GM19035 (cell line): ENCODE data around the gene PCDHGA1.

ENCODE experiments used
- ATAC-seq: cut with Tn5 transposase; IDR thresholded peaks from one replicate; pipeline ENCODE4 v1.9.1; 2021; ENCODE audit not compliant: unreplicated experiment

Gene PCDHGA1

DNA sequence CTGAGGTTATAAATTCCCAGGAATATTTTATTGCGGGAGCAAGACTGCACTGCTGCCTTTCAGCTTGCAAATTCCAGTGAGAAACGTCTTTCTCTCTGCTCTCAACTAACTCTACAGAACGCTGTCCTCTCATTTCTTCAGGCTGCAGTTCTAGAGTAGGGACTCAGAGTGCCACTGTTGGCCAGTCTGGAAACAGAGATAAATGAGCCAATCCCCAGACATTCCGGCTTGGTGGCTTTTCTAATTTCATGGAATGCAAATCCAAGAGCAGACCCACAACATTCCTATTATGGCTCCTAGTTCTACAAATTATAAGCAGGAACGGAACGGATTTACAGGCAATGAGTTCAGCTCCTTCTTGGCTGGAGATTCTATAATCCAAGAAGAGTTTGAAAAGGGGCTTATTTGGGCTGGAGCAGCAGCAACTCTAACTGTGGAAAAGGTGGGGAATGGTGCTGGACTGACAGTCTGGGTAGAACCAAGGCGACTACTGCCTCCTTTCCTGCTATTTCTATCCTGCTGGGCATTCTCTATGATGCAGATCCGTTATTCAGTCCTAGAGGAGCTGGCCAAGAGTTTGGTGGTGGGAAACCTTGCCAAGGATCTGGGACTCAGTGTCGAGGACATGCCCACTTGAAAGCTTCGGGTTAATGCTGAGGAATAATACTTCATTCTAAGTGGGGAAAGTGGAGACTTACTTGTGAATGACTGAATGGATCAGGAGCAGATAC, 109.3 kb downstream of the PCDHGA1 start:
- ATAC-seq = no peak

DNA sequence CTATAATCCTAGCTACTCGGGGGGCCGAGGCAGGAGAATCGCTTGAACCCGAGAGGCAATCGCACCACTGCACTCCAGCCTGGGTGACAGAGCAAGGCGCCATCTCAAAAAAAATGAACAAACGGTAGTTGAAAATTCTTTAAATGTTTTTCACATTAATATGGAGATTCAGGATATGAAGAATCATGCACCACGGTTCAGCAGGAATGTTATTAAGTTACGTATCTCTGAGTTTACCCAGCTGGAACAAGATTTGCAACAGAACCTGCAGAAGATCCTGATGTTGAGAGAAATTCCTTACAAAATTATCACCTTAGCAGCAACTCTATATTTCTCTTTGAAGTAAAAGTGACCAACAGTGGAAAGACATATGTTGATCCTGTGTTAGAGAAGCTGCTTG, 110.0 kb downstream of the PCDHGA1 start:
- ATAC-seq = no peak

DNA sequence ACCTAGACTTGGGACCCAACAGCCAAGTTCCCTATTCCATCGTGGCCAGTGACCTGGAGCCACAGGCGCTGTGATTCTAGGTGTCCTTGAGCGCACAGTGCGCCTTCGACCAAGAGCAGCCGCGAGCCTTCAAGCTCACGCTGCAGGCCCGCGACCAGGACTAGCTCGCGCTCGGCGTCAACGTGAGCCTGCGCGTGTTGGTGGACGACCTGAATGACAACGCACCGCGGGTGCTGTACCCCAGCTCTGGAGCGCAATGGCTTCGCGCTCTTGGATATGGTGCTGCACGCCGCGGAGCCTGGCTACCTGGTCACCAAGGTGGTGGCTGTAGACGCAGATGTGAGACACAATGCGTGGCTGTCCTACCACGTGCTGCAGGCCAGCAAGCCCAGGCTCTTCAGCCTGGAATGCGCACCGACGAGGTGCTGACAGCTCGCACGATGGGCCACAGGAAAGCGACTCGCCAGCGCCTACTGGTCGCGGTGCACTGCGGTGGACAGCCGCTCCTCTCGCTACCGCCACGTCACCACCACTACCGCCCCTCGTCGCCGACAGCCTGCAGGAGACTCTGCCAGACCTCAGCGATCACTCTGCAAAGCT, 111.4 kb downstream of the PCDHGA1 start:
- ATAC-seq = no peak

DNA sequence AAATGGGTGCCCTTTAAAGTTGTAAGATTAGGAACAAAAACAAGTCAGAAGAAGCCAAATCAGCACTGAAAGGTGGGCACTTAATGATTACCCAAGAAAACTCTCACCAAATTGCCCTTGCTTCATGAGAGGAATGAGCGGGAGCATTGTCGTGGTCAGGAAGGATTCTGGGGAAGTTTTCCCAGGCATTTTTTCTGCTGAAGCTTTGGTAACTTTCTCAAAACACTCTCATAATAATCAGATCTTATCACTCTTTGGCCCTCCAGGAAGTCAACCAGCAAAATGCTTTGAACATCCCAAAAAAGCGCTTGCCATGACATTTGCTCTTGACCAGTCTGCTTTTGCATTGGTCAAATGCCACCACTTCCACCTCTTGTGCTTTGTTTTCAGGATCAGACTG, 135.0 kb downstream of the PCDHGA1 start:
- no peak for ATAC-seq

DNA sequence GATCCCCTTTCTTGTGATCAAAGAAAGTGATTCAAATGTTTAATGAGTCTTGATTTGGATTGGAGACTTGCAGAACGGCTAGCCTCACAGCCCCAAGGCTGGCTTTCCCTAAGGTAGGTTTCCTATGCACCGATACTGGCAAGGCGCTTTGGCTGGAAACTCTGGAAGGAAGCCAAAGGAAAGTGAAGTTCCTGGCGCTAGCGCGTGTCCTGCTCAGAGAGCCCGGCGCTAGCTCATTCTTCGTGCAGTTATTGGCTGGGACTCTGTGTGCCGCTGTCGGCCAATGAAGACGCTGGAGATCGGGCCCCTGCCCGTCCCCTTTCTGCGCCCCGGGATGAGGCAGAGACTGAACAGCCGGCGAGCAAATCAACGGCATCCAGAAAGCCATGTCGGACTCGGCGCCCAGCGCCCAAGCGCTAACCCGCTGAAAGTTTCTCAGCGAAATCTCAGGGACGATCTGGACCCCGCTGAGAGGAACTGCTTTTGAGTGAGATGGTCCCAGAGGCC, 145.4 kb downstream of the PCDHGA1 start, which contains the start of gene PCDHGC3:
TSS of gene PCDHGC3 (plus strand) at position 342 of the 507 bp plus-strand sequence. CDS start at position 493, 151 bp downstream.
- peak; percentile 97 for ATAC-seq

DNA sequence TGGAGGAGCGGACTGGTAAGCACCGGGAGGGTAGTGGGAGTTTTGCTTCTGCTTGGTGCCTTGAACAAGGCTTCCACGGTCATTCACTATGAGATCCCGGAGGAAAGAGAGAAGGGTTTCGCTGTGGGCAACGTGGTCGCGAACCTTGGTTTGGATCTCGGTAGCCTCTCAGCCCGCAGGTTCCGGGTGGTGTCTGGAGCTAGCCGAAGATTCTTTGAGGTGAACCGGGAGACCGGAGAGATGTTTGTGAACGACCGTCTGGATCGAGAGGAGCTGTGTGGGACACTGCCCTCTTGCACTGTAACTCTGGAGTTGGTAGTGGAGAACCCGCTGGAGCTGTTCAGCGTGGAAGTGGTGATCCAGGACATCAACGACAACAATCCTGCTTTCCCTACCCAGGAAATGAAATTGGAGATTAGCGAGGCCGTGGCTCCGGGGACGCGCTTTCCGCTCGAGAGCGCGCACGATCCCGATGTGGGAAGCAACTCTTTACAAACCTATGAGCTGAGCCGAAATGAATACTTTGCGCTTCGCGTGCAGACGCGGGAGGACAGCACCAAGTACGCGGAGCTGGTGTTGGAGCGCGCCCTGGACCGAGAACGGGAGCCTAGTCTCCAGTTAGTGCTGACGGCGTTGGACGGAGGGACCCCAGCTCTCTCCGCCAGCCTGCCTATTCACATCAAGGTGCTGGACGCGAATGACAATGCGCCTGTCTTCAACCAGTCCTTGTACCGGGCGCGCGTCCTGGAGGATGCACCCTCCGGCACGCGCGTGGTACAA, 146.0 kb downstream of the PCDHGA1 start:
- peak; percentile 30 for ATAC-seq

DNA sequence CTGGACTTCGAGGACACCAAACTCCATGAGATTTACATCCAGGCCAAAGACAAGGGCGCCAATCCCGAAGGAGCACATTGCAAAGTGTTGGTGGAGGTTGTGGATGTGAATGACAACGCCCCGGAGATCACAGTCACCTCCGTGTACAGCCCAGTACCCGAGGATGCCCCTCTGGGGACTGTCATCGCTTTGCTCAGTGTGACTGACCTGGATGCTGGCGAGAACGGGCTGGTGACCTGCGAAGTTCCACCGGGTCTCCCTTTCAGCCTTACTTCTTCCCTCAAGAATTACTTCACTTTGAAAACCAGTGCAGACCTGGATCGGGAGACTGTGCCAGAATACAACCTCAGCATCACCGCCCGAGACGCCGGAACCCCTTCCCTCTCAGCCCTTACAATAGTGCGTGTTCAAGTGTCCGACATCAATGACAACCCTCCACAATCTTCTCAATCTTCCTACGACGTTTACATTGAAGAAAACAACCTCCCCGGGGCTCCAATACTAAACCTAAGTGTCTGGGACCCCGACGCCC, 146.8 kb downstream of the PCDHGA1 start:
- no peak for ATAC-seq

DNA sequence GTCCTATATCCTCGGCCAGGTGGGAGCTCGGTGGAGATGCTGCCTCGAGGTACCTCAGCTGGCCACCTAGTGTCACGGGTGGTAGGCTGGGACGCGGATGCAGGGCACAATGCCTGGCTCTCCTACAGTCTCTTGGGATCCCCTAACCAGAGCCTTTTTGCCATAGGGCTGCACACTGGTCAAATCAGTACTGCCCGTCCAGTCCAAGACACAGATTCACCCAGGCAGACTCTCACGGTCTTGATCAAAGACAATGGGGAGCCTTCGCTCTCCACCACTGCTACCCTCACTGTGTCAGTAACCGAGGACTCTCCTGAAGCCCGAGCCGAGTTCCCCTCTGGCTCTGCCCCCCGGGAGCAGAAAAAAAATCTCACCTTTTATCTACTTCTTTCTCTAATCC, 147.5 kb downstream of the PCDHGA1 start:
- ATAC-seq = no peak

DNA sequence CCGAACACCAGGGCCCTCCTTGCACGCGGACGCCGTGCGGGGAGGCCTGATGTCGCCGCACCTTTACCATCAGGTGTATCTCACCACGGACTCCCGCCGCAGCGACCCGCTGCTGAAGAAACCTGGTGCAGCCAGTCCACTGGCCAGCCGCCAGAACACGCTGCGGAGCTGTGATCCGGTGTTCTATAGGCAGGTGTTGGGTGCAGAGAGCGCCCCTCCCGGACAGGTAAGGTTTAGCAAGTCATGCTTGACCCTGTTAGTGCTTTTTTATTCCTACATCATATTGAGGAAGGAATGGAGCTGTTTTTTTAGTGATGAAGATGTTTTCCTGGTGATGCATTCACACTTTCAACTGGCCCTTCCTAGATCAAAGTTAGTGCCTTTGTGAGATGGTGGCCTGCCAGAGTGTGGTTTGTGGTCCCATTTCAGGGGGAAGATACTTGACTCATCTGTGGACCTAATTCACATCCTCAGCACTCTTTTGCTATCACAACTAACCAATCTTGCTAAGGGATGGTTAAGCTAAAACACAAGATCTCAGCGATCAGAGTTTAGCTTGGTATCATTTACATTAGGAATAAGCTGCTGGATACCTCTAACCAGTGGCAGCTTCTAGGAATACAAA, 148.1 kb downstream of the PCDHGA1 start:
- no peak for ATAC-seq

DNA sequence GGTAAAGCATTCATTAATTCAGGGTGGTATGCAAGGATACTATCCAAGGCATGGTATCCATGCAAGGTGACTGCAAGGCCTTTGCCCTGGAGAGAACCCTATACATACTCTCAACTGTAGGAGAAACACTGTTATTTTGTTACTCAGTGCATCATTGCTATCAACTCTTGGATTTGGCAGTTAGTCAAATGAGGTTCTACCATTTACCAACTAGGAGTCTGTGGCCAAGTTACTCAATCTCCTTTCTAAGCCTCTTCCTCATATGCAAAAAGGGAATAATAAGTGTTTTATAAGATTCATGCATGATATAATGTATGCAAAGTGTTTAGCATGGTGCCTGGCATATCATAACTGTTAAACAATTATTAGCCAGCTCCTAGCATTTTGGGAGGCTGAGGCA, 149.5 kb downstream of the PCDHGA1 start:
- no peak for ATAC-seq

DNA sequence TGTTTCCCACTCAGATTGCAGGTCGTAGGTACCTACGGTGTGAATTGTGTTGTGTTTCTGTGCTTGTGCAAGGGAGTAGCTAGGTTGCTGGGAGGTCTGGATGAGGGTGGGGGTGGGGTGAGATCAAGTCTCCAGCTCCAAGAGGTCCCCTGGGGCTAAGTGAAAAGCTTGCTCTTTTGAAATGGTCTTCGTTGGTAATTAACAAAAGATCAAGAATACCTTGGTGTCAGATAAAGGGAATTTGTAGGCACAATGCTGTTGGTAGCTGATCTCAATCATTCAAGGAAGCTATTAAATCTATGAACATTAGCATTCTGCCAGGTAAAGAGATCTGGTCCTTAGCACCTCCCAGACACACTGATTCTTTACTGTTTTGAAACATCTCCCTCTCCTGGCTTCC, 153.6 kb downstream of the PCDHGA1 start:
- no peak for ATAC-seq

DNA sequence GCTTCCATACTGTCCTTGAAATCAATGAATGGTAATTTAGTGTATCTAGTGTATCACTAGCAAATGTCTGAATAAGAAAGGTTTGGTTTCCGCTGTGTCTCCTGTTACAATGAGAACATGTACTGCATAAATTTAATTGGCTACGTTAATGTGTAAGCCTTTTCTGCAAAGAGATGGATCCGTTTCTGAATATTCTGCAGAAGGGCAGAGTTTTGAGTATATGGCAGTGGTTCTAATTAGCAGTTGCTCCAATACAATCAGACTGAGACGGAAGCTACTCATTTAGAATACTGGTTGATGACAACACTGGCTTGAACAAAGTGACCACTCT, 154.0 kb downstream of the PCDHGA1 start:
- ATAC-seq = no peak

DNA sequence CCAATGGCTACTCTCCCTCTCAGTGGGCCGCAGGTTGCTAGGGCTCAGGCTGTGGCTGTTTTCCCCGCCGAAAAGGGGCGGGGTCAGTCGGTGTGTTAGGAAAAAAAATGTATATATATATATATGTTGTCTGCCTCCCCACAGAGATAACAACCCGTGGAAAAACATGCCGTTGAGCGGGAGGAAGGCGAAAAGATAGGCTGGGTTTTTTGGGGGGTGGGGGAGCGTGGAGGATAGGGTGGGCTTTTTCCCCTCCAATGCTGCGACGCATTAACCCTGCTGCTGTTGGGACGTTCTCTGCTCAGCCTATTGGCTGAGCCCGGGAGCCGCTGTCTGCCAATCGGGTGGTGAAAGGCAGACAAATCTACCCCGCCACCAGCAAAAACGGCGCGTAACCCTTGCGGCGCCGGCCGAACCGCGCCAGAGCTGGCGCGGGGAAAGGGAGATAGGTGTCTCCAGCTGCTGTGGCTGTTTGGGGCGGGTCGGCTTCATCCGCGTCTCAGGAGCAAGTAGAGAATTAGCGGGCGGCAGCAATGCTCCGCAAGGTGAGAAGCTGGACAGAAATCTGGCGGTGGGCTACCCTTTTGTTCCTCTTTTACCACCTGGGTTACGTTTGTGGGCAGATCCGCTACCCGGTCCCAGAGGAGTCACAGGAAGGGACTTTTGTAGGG, 154.5 kb downstream of the PCDHGA1 start, which contains the start of gene PCDHGC4:
TSS of gene PCDHGC4 (plus strand) at position 390 of the 671 bp plus-strand sequence. CDS start at position 534, 144 bp downstream.
- ATAC-seq = no peak

DNA sequence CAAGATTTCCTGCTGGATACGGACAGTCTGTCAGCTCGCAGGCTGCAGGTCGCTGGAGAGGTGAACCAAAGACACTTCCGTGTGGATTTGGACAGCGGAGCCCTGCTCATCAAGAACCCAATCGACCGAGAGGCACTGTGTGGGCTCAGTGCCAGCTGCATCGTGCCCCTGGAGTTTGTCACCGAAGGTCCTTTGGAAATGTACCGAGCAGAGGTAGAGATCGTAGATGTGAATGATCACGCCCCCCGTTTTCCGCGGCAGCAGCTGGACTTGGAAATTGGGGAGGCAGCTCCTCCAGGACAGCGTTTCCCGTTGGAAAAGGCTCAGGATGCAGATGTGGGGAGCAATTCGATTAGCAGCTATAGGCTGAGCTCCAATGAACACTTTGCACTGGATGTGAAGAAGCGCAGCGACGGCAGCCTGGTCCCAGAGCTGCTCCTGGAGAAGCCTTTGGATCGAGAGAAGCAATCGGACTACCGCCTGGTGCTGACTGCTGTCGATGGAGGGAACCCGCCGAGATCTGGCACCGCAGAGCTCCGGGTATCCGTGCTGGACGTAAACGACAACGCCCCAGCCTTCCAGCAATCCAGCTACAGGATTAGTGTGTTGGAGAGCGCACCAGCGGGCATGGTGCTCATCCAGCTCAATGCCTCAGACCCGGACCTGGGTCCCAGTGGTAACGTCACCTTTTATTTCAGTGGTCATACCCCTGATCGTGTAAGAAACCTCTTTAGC, 155.2 kb downstream of the PCDHGA1 start:
- ATAC-seq = no peak

DNA sequence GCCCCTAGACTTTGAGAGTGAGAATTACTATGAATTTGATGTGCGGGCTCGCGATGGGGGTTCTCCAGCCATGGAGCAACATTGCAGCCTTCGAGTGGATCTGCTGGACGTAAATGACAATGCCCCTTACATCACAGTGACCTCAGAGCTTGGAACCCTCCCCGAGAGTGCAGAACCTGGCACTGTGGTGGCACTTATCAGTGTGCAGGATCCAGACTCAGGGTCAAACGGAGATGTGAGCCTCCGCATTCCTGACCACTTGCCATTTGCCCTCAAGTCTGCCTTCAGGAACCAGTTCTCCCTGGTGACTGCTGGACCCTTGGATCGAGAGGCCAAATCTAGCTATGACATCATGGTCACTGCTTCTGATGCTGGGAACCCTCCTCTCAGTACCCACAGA, 155.8 kb downstream of the PCDHGA1 start:
- ATAC-seq = no peak

DNA sequence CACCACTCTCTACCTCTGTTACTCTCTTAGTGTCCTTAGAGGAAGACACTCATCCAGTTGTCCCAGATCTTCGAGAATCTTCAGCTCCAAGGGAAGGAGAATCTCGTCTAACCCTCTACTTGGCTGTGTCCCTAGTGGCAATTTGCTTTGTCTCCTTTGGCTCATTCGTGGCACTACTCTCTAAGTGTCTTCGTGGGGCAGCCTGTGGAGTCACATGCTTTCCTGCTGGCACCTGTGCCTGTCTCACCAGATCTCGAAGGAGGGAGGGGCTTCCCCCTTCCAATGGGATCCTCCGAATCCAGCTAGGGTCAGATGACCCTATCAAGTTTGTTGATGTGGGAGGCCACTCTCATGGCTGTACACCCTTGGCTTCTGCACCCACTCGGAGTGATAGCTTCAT, 156.8 kb downstream of the PCDHGA1 start:
- no peak for ATAC-seq

DNA sequence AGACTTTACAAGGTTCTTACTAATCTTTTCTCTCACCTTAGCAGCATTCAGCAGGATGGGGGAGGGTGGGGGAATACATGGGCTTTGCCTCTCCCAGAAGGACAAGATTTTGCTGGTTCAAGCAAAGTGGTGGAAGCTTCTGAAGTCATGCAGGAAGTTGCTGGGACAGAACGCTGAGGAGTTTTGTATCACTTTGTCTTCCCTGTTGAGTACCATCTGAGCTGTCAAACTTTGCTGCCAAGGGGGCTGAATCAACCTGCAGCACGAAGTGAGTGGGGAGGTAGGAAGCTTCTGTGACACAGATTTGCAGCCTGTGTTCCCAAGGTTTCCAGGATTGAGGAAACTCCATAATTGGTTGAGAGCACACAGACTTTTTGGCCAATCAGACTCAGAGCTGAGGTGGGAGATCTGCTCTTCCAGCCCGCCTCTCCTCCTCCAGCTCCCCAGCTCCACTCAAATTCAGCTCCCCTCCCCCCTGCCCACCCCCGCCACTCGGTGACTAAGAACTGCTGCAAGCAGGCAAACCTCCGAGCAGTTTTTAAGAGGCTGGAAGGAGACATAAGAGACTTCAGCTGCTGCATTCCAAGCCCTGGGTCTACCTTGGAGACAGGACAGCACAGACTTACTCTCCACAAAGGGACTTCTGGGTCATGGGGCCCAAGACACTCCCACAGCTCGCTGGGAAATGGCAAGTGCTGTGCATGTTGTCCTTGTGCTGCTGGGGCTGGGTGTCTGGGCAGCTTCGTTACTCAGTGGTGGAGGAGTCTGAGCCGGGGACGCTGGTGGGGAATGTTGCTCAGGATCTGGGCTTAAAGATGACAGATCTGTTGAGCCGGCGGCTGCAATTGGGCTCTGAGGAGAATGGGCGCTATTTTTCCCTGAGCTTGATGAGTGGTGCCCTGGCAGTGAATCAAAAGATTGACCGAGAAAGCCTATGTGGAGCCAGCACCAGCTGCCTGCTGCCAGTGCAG, 158.6 kb downstream of the PCDHGA1 start, which contains the start of gene PCDHGC5:
TSS of gene PCDHGC5 (plus strand) at position 491 of the 971 bp plus-strand sequence. CDS start at position 651, 160 bp downstream.
- no peak for ATAC-seq

DNA sequence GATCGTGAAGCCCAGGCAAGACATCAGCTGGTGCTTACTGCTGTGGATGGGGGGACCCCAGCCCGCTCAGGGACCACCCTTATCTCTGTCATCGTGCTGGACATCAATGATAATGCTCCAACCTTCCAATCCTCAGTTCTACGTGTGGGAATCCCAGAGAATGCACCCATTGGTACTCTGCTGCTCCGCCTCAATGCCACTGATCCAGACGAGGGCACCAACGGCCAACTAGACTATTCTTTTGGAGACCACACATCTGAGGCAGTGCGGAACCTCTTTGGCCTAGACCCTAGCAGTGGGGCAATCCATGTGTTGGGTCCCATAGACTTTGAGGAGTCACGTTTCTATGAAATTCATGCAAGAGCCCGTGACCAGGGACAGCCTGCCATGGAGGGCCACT, 159.5 kb downstream of the PCDHGA1 start:
- no peak for ATAC-seq
